Measurements from ENCODE around the gene KCNMA1. TPM values are rescaled to one million over a fixed set of nuclear protein-coding genes. Genes with fewer than 3 reads are reported as not detected.

KCNMA1 gene
- polyA plus RNA-seq, 1 donor from 2014 or later = 60.8 TPM

GRCh38 chr10:77319557-77319956 lies 318.1 kb downstream of the KCNMA1 start:
- Histone ChIP-seq H4K20me1 (ENCODE audit: insufficient read depth) (no peaks in the 10 kb centered on the region), H3F3A (ENCODE audit: insufficient read depth, low read length, poor library complexity, severe bottlenecking) (no peaks in the 10 kb centered on the region)

DNA sequence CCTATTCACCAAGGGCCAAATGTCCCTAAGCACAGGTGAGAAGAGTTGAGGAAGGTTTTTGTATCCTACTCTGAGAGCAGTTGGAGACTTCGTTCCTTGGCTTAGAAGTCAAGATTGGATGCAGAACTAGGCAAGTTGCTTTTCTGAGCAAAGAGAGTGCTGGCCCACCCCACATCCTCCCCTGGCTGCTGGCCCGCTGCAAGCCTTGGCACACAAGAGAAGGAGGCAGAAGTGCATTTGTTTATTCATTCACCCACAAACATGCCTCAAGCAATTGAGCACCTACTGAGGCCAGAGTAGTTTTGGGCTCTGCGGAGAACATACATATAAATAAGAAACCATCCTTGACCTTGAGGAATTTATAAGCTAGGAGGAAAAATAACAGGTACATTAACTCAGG lies 318.9 kb downstream of the KCNMA1 start:
- Histone ChIP-seq H3K9me3 (ENCODE audit: low read length) (no peaks in the 10 kb centered on the region), H3K79me2 (replicated peaks; ENCODE audit: insufficient read depth, low read length) (no peaks in the 10 kb centered on the region), H3K9ac (ENCODE audit: low read length) (no peak overlapping the region), H3K27ac (ENCODE audit: low read length) (no peak overlapping the region), H2AFZ (ENCODE audit: low read depth, low read length) (no peak overlapping the region), H4K20me1 (ENCODE audit: insufficient read depth) (no peaks in the 10 kb centered on the region), H3K36me3 (ENCODE audit: insufficient read depth, low read length) (no peaks in the 10 kb centered on the region), H3K27me3 (ENCODE audit: insufficient read depth, low read depth, low read length) (no peaks in the 10 kb centered on the region), H3K4me3 (ENCODE audit: low read length) (no peak overlapping the region), H3F3A (ENCODE audit: insufficient read depth, low read length, poor library complexity, severe bottlenecking) (no peaks in the 10 kb centered on the region), H3K9me2 (ENCODE audit: insufficient read depth, low read length) (no peaks in the 10 kb centered on the region), H3K4me2 (ENCODE audit: low read length) (no peak overlapping the region)
- TF ChIP-seq, protein P1, sequence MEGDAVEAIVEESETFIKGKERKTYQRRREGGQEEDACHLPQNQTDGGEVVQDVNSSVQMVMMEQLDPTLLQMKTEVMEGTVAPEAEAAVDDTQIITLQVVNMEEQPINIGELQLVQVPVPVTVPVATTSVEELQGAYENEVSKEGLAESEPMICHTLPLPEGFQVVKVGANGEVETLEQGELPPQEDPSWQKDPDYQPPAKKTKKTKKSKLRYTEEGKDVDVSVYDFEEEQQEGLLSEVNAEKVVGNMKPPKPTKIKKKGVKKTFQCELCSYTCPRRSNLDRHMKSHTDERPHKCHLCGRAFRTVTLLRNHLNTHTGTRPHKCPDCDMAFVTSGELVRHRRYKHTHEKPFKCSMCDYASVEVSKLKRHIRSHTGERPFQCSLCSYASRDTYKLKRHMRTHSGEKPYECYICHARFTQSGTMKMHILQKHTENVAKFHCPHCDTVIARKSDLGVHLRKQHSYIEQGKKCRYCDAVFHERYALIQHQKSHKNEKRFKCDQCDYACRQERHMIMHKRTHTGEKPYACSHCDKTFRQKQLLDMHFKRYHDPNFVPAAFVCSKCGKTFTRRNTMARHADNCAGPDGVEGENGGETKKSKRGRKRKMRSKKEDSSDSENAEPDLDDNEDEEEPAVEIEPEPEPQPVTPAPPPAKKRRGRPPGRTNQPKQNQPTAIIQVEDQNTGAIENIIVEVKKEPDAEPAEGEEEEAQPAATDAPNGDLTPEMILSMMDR (IDR thresholded peaks at IDR 0.05; ENCODE audit: poor library complexity, severe bottlenecking) = no peak
- TF ChIP-seq SMC3 (conservative IDR thresholded peaks at IDR 0.05; ENCODE audit: poor library complexity) (no peak), POLR2AphosphoS5 (IDR thresholded peaks at IDR 0.05) (no peak), EZH2 (IDR thresholded peaks at IDR 0.05; ENCODE audit: borderline replicate concordance, insufficient read depth, low read length, poor library complexity, severe bottlenecking) (no peak), TAF1 (IDR thresholded peaks at IDR 0.05; ENCODE audit: low read depth) (no peak), RAD21 (conservative IDR thresholded peaks at IDR 0.05) (no peak), MXI1 (conservative IDR thresholded peaks at IDR 0.05; ENCODE audit: poor library complexity, severe bottlenecking) (no peak), EP300 (conservative IDR thresholded peaks at IDR 0.05; ENCODE audit: poor library complexity, severe bottlenecking) (no peak)
- TF ChIP-seq, protein P2, sequence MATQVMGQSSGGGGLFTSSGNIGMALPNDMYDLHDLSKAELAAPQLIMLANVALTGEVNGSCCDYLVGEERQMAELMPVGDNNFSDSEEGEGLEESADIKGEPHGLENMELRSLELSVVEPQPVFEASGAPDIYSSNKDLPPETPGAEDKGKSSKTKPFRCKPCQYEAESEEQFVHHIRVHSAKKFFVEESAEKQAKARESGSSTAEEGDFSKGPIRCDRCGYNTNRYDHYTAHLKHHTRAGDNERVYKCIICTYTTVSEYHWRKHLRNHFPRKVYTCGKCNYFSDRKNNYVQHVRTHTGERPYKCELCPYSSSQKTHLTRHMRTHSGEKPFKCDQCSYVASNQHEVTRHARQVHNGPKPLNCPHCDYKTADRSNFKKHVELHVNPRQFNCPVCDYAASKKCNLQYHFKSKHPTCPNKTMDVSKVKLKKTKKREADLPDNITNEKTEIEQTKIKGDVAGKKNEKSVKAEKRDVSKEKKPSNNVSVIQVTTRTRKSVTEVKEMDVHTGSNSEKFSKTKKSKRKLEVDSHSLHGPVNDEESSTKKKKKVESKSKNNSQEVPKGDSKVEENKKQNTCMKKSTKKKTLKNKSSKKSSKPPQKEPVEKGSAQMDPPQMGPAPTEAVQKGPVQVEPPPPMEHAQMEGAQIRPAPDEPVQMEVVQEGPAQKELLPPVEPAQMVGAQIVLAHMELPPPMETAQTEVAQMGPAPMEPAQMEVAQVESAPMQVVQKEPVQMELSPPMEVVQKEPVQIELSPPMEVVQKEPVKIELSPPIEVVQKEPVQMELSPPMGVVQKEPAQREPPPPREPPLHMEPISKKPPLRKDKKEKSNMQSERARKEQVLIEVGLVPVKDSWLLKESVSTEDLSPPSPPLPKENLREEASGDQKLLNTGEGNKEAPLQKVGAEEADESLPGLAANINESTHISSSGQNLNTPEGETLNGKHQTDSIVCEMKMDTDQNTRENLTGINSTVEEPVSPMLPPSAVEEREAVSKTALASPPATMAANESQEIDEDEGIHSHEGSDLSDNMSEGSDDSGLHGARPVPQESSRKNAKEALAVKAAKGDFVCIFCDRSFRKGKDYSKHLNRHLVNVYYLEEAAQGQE (IDR thresholded peaks at IDR 0.05; ENCODE audit: borderline replicate concordance) = no peak

More at GRCh38 chr10:77319557-77319956, 318.1 kb downstream of the KCNMA1 start:
- Histone ChIP-seq H3K79me2 (replicated peaks; ENCODE audit: insufficient read depth, low read length) (no peaks in the 10 kb centered on the region), H3K27me3 (ENCODE audit: insufficient read depth, low read depth, low read length) (no peaks in the 10 kb centered on the region), H3K9ac (ENCODE audit: low read length) (no peak overlapping the region), H3K36me3 (ENCODE audit: insufficient read depth, low read length) (no peaks in the 10 kb centered on the region), H2AFZ (ENCODE audit: low read depth, low read length) (no peak overlapping the region), H3K27ac (ENCODE audit: low read length) (no peak overlapping the region), H3K9me2 (ENCODE audit: insufficient read depth, low read length) (no peaks in the 10 kb centered on the region), H3K4me3 (ENCODE audit: low read length) (no peak overlapping the region), H3K9me3 (ENCODE audit: low read length) (no peaks in the 10 kb centered on the region), H3K4me2 (ENCODE audit: low read length) (no peak overlapping the region)
- TF ChIP-seq, protein P1 (IDR thresholded peaks at IDR 0.05; ENCODE audit: poor library complexity, severe bottlenecking) = no peak
- TF ChIP-seq TAF1 (IDR thresholded peaks at IDR 0.05; ENCODE audit: low read depth) (no peak), EP300 (conservative IDR thresholded peaks at IDR 0.05; ENCODE audit: poor library complexity, severe bottlenecking) (no peak), SMC3 (conservative IDR thresholded peaks at IDR 0.05; ENCODE audit: poor library complexity) (no peak), POLR2AphosphoS5 (IDR thresholded peaks at IDR 0.05) (no peak), RAD21 (conservative IDR thresholded peaks at IDR 0.05) (no peak), EZH2 (IDR thresholded peaks at IDR 0.05; ENCODE audit: borderline replicate concordance, insufficient read depth, low read length, poor library complexity, severe bottlenecking) (no peak), MXI1 (conservative IDR thresholded peaks at IDR 0.05; ENCODE audit: poor library complexity, severe bottlenecking) (no peak)
- TF ChIP-seq, protein P2 (IDR thresholded peaks at IDR 0.05; ENCODE audit: borderline replicate concordance) = no peak

All from neural cell (in vitro differentiated cells).